HG03095 (cell line): ENCODE results near the gene ZNF709.
"Not testable (repeated sequence)": the region's sequence is repeated elsewhere in the genome, so short reads cannot be mapped to it uniquely, and the experiment has no call there.

Experiments
- ATAC-seq: cut with Tn5 transposase; IDR thresholded peaks from one replicate; pipeline ENCODE4 v1.9.1; 2021; ENCODE audit warnings: moderate library complexity; ENCODE audit not compliant: unreplicated experiment

Gene ZNF709

GRCh38 chr19:12464139-12464538 is 20.5 kb downstream of the ZNF709 start:
- ATAC-seq: not testable (repeated sequence)

- no peak for ATAC-seq
Observed at GRCh38 chr19:12453495-12453894, 31.1 kb downstream of the ZNF709 start.

DNA sequence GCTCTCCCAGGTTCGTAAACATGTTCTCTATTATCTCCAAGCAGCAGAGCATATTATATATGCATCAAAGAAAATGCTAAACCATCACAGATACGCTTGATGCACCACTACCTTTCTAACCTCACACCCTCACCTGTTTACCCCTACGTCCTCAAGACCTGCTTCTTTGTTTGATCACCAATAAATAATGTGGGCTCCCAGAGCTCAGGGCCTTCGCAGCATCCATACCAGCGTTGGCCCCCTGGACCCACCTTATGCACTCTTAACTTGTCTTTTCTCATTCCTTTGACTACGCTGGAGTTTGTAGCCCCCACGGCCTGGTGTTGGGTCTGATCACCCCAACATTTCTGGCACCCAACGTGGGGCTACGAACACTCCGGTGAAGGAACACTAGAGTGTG is 33.8 kb downstream of the ZNF709 start:
- no peak for ATAC-seq

GRCh38 chr19:12448808-12449207 is 35.8 kb downstream of the ZNF709 start:
- ATAC-seq: no peak

GRCh38 chr19:12440541-12441316 is 43.9 kb downstream of the ZNF709 start, which contains the start of gene ZNF443:
Gene ZNF443 (minus strand): TSS chr19:12441021. CDS start chr19:12440914, 107 bp downstream.
- ATAC-seq: peak; percentile 92

DNA sequence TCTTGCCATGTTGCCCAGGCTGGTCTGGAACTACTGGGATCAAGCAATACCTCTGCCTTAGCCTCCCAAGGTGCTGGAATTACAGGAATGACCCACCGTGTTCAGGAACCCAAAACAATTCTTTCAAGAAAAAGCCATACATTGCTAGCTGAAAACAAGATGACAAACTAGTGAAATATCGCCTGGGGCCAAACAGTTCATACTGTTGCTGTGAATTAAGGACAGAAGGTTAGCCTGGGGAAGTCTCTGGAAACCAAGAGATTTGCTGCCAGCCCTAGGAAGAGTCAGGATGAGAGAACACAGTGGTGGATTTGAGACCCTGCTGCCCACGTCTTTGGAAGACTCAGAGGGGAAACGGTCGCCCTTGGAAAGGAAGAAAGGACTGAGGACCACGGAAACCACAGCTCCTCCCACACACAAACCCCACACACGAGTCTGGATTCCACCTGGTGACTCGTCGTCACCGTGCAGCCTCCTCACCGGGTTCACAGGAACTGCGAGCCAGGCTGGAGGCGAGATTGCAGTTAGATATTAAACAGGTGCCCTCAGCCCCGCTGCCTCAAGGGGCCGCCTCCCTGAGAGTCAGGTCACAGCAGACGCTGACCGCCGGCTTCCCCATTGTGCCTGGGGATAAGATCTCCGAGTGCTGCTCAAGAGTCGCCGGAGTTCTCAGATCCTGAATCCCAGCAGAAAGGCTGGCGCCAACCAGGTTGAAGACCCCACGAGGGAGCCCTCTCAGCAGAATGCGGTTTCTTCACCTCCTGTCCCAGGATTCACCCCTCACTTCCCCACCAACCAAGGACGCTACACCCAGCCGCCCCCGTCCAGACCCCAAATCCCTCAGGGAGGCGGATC is 44.7 kb downstream of the ZNF709 start:
- not testable (repeated sequence) for ATAC-seq

DNA sequence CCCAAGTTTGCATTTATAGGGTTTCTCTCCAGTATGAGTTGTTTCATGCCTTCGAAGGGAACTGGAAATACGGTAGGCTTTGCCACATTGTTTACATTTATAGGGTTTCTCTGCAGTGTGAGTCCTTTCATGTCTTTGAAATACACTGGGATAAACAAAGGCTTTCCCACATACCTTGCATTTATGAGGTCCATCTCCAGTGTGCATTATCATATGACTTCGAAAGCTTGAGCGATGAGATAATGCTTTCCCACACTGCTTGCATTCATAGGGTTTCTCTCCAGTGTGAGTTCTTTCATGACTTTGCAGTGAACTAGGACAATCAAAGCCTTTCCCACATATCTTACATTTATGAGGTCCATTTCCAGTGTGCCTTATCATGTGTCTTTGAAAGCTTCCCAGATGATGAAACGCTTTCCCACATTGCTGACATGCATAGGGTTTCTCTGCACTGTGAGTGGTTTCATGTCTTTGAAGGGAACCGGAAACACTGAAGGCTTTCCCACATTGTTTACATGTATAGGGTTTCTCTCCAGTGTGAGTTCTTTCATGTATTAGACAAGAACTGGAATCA is 53.8 kb downstream of the ZNF709 start:
- ATAC-seq: not testable (repeated sequence)

DNA sequence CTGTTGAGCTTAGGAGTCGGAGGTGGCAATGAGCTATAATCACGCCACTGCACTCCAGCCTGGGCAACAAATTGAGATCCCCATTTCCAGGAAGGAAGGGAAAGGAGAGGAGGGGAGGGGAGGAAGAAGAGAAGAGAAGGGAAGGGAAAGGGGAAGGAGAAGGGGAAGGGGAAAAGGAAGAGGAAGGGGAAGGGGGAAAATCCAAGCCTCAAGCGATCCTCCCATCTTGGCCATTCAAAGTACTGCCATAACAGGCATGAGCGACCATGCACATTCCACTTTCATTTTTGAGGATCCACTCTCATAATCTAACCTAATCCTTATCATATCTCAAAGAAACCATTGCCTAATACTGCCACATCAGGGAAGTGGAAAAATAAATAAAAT is 58.7 kb downstream of the ZNF709 start:
- no peak for ATAC-seq

DNA sequence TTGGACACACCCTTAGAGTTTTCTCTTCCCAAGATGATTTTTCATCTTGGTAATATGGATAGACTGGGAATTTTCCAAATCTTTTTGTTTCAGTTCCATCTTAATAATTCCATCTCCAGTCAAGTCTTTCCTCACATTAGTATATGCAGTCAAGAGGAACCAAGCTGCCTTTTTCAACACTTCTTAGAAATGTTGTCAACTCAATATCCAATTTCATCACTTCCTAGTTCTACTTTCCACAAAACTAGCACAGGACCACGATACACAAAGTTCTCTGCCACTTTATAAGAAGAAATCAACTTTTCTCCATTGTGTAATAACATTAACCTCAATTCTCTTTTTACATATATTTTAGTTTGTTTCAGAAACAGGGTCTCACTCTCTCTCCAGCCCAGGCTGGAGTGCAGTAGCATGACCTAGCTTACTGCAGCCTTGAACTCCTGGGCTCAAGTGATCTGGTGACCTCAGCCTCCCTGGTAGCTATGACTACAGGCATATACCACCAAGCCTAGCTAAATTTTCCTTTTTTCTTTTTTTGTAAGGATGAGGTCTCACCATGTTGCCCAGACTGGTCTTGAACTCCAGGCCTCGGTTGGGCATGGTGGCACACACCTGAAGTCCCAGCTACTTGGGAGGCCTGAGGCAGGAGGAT is 59.3 kb downstream of the ZNF709 start:
- no peak for ATAC-seq

- ATAC-seq: not testable (repeated sequence)
Observed at GRCh38 chr19:12417273-12417672, 67.3 kb downstream of the ZNF709 start.

GRCh38 chr19:12411893-12412292 is 72.7 kb downstream of the ZNF709 start:
- no peak for ATAC-seq
